HepG2 (cell line): ENCODE measurements around the gene RRBP1. TPM values are rescaled to one million over a fixed set of nuclear protein-coding genes. Genes with fewer than 3 reads are reported as not detected.

ENCODE experiments used
- ATAC-seq: fragments of 200-7000 bp; cut with Tn5 transposase; 3 replicates; pipeline ENCODE4 v1.9.1; 2020; ENCODE audit warnings: mild to moderate bottlenecking, moderate library complexity
- BruUV-seq: library from RNA; stranded (reverse); fragments of 400-500 nt; replicated peaks from 2 replicates; lab custom pipeline; 2021; lab: Mats Ljungman, UMichigan
- CTCF ChIA-PET: fragments of 300-600 bp; formaldehyde crosslinking; extraction: SDS; loops from one replicate; lab custom pipeline; 2021; ENCODE audit warnings: low total read pairs, inconsistent platforms, low intra/inter-chr PET ratio; lab: Yijun Ruan, JAX
- POLR2A ChIA-PET: fragments of 350-600 bp; sonication (Branson Sonifier 250); formaldehyde crosslinking; loops from one replicate; lab custom pipeline; 2020; ENCODE audit warnings: antibody characterized with exemption, inconsistent platforms; lab: Yijun Ruan, JAX
- DNase-seq: peaks from one replicate; pipeline ENCODE4 v3.0.0-alpha.2; 2015; ENCODE audit warnings: low spot score
- FAIRE-seq: peaks from 3 replicates; lab custom pipeline; 2011; peaks lifted over from hg19 to GRCh38; lab: Jason Lieb, UNC
- H2AFZ ChIP-seq: one replicate; pipeline ENCODE4 v1.6.1; 2011; ENCODE audit warnings: low read length, inconsistent platforms
- H3K27ac ChIP-seq: fragments of 300-600 bp; 3 replicates; pipeline ENCODE4 v1.8.0; 2011; ENCODE audit warnings: mixed run types, mild to moderate bottlenecking, mixed read lengths, low read length, inconsistent platforms; ENCODE audit not compliant: insufficient read depth; ENCODE audit errors: extremely low read length
- H3K27me3 ChIP-seq, 2 experiments: fragments of 200-600 bp in 1 of 2; 2 replicates in 1 of 2; 3 replicates in 1 of 2; pipeline versions ENCODE4 v1.6.0 to v1.8.0; 2011; ENCODE audit warnings: low read length in 2 of 2, mild to moderate bottlenecking in 2 of 2, moderate library complexity in 2 of 2, inconsistent platforms in 1 of 2; ENCODE audit not compliant: insufficient read depth in 2 of 2, control insufficient read depth in 1 of 2
- H3K36me3 ChIP-seq, 2 experiments: fragments of 200-600 bp in 1 of 2; replicated peaks in 1 of 2; 2 replicates in 1 of 2; 3 replicates in 1 of 2; pipeline versions ENCODE4 v1.5.1 to v1.8.0; 2011; ENCODE audit warnings: low read length in 2 of 2, inconsistent platforms in 1 of 2; ENCODE audit not compliant: insufficient read depth in 2 of 2, control insufficient read depth in 1 of 2
- H3K4me1 ChIP-seq: 2 replicates; pipeline ENCODE4 v1.5.1; 2012; ENCODE audit warnings: low read length, inconsistent platforms; ENCODE audit not compliant: insufficient read depth
- H3K4me2 ChIP-seq: 2 replicates; pipeline ENCODE4 v1.6.0; 2011; ENCODE audit warnings: low read depth, low read length, inconsistent platforms
- H3K4me3 ChIP-seq, 3 experiments: fragments of 200-600 bp in 1 of 3; sonication (generic), shearing (Covaris generic) in 1 of 3; replicated peaks in 1 of 3; 2 replicates each; pipeline ENCODE4 v1.5.1; 2011 to 2016; ENCODE audit warnings: low read length in 3 of 3, inconsistent platforms in 2 of 3, low read depth in 2 of 3, mild to moderate bottlenecking in 2 of 3, control low read depth in 1 of 3, mixed read lengths in 1 of 3; ENCODE audit not compliant: insufficient read depth in 1 of 3
- H3K79me2 ChIP-seq: one replicate; pipeline ENCODE4 v1.6.1; 2011; ENCODE audit warnings: low read length, inconsistent platforms; ENCODE audit not compliant: insufficient read depth
- H3K9ac ChIP-seq: 2 replicates; pipeline ENCODE4 v1.6.0; 2011; ENCODE audit warnings: mild to moderate bottlenecking, low read depth, low read length, inconsistent platforms; ENCODE audit not compliant: insufficient read depth
- H3K9me3 ChIP-seq: 2 replicates; pipeline ENCODE4 v1.5.1; 2012; ENCODE audit warnings: mild to moderate bottlenecking, low read length
- H4K20me1 ChIP-seq: 2 replicates; pipeline ENCODE4 v1.6.0; 2011; ENCODE audit warnings: inconsistent platforms, mild to moderate bottlenecking, low read length, moderate library complexity; ENCODE audit not compliant: insufficient read depth
- CCDC6 ChIP-seq: sonication (generic); formaldehyde crosslinking; IDR thresholded peaks from 2 replicates; pipeline ENCODE4 v1.8.1; 2022; ENCODE audit warnings: mild to moderate bottlenecking, missing genetic modification reagents, moderate library complexity
- FOSL2 ChIP-seq: sonication (generic); formaldehyde crosslinking; IDR thresholded peaks from 2 replicates; pipeline ENCODE4 v1.4.0; 2020; ENCODE audit warnings: missing genetic modification reagents
- JDP2 ChIP-seq: sonication (generic); formaldehyde crosslinking; IDR thresholded peaks from 2 replicates; pipeline ENCODE4 v1.8.1; 2022; ENCODE audit warnings: missing genetic modification reagents, borderline replicate concordance
- KLF15 ChIP-seq: sonication (generic); formaldehyde crosslinking; IDR thresholded peaks from 2 replicates; pipeline ENCODE4 v1.8.1; 2023; ENCODE audit warnings: borderline replicate concordance, mild to moderate bottlenecking, inconsistent platforms, missing genetic modification reagents, mixed read lengths
- KLF6 ChIP-seq: IDR thresholded peaks from 2 replicates; pipeline ENCODE4 v1.8.0; 2016; ENCODE audit warnings: missing biosample characterization, missing genetic modification reagents
- POLR2AphosphoS2 ChIP-seq: IDR thresholded peaks from 2 replicates; pipeline ENCODE4 v1.6.1; 2011; ENCODE audit warnings: low read depth, low read length, improper control_type of control experiment
- SP1 ChIP-seq, 2 experiments: fragments of 450-650 bp in 1 of 2; sonication (generic) in 1 of 2; formaldehyde crosslinking in 1 of 2; IDR thresholded peaks; 2 replicates each; pipeline versions ENCODE4 v1.4.0 to v1.6.1; 2016 to 2020; ENCODE audit warnings: missing genetic modification reagents in 1 of 2
- ZFP41 ChIP-seq: sonication (generic); formaldehyde crosslinking; IDR thresholded peaks from 2 replicates; pipeline ENCODE4 v1.4.0; 2020; ENCODE audit warnings: mild to moderate bottlenecking, missing genetic modification reagents, borderline replicate concordance
- ZNF484 ChIP-seq: sonication (generic); formaldehyde crosslinking; IDR thresholded peaks from 2 replicates; pipeline ENCODE4 v1.5.1; 2020; ENCODE audit warnings: mild to moderate bottlenecking, low read depth, missing genetic modification reagents, borderline replicate concordance
- ZNF776 ChIP-seq: sonication (generic); formaldehyde crosslinking; IDR thresholded peaks from 2 replicates; pipeline ENCODE4 v1.4.0; 2020; ENCODE audit warnings: mild to moderate bottlenecking, missing genetic modification reagents
- ZSCAN31 ChIP-seq: sonication (generic); formaldehyde crosslinking; IDR thresholded peaks from 2 replicates; pipeline ENCODE4 v1.5.0; 2020; ENCODE audit warnings: low read depth, mild to moderate bottlenecking, missing genetic modification reagents
- WGBS: methylation state at CpG from one replicate; pipeline ENCODE4 v1.1.6; 2017; ENCODE audit warnings: low lambda C conversion rate; 5-methylcytosine and 5-hydroxymethylcytosine counted together
- in situ Hi-C: cut with HindIII; loops from 2 replicates; pipeline ENCODE4 v1.10.0; 2017; ENCODE audit warnings: low pct_unique_long_range_greater_than_20kb; ENCODE audit not compliant: extremely low pct_ligation_motif_present
- intact Hi-C: fragments of 100-400 bp; cut with micrococcal nuclease; formaldehyde crosslinking; loops from one replicate; pipeline ENCODE4 v1.10.0; 2022; ENCODE audit not compliant: unreplicated experiment
- polyA plus RNA-seq, 8 experiments: library from polyadenylated mRNA; depleted of rRNA in 3 of 8; stranded (reverse) in 7 of 8; unstranded in 1 of 8; fragments of >200 nt; fragmentation: Illumina TruSeq in 4 of 8; extraction: Trizol in 4 of 8; gene quantifications; 2 replicates each; pipeline versions ENCODE4 v1.2.1 to v1.2.3, GENCODE V29; 2011 to 2016; ENCODE audit warnings: low read depth in 4 of 8, missing spikeins in 1 of 8, mixed read lengths in 1 of 8; ENCODE audit not compliant: insufficient read depth in 1 of 8
- total RNA-seq, 5 experiments: library from RNA; depleted of rRNA; stranded (reverse); fragments of >200 nt; fragmentation: Illumina TruSeq; extraction: Trizol; gene quantifications; 2 replicates each; pipeline ENCODE4 v1.2.3, GENCODE V29; 2016; ENCODE audit warnings: low read depth in 1 of 5
- TF ChIP-seq, protein P1 (sequence below), 2 experiments: sonication (generic) in 1 of 2; formaldehyde crosslinking in 1 of 2; IDR thresholded peaks; 2 replicates each; pipeline versions ENCODE4 v1.5.1 to v1.6.1; 2011 to 2020; ENCODE audit warnings: borderline replicate concordance in 1 of 2, low read depth in 1 of 2, low read length in 1 of 2, mild to moderate bottlenecking in 1 of 2, missing genetic modification reagents in 1 of 2, moderate library complexity in 1 of 2
- TF ChIP-seq, protein P2 (sequence below): IDR thresholded peaks from 2 replicates; pipeline ENCODE4 v1.4.0; 2020; ENCODE audit warnings: mild to moderate bottlenecking, missing genetic modification reagents
- TF ChIP-seq, protein P3 (sequence below): sonication (generic); formaldehyde crosslinking; IDR thresholded peaks from 2 replicates; pipeline ENCODE4 v1.9.0; 2022; ENCODE audit warnings: missing genetic modification reagents, mild to moderate bottlenecking, borderline replicate concordance

RRBP1 gene
- total and polyA plus RNA-seq, 2 of the 13 experiments (the other 11 are each of a cell fraction or from before 2014, with no cell fraction given), result 150 to 222 TPM

DNA sequence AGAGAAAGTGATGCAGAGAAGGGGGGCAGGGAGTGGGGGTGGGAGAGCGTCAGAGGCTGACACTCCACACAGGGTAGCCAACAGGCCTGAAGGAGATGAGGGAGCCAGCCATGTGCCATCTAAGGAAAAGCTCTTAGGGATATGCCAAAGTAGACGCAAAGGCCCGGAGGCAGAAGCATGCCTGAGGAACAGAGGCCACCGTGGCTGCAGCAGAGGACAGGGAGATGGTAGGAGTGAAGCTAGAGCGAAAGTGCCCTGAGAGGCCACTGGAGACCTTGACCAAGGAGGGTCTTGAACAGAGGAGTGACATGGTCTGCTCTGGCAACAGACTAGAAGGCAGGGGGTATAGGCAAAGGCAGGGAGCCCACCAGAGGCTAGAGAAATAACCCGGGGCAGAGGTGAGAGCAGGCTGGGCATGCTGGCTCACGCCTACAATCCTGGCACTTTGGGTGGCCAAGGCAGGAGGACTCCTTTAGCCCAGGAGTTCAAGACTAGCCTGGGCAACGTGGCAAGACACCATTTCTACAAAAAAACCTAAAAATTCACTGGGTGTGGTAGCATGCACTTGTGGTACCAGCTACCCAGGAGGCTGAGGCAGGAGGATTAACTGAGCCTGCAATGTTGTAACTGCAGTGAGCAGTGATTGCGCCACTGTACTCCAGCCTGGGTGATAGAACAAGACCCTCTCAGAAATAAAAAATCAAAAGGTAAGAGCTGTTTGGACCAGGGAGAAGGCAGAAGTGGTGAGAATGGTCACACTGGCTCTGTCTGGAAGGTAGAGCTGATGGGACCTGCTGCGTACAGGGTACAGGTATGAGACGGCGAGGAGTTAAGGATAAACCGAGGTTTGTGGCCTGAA lies 6.3 kb downstream of the RRBP1 start:
- no peak overlapping the region for H3K4me3 ChIP-seq
- H3K4me2 ChIP-seq, result no peak overlapping the region
- in situ Hi-C loops (no loop called here), intact Hi-C loops (no loop called here)
- H3K79me2 ChIP-seq, result peaks cover 100% of the 10 kb centered on the region
- FAIRE-seq (no peak), ATAC-seq (peak; percentile 2), DNase-seq (no peak)
- H3K27me3 ChIP-seq, result no peaks in the 10 kb centered on the region; a peak in 1 of 5 replicates
- ChIA-PET CTCF (no interaction called here), POLR2A (interaction anchor here (0.7 to 10.8 kb wide), 11 partner anchors 10 to 227 kb away, joined by 3 to 347 read pairs (median 3); no protein-coding TSS in a partner anchor)
- H3K27ac ChIP-seq, result no peak overlapping the region
- peaks cover 42 to 97% of the 10 kb centered on the region in 2 experiments for H3K36me3 ChIP-seq
- no peaks in the 10 kb centered on the region for H3K9me3 ChIP-seq
- 88% methylated on average over 13 of the region's 13 CpGs for WGBS
- peaks cover 99% of the 10 kb centered on the region for H4K20me1 ChIP-seq
- no TSS peak for BruUV-seq
- no peak overlapping the region for H2AFZ ChIP-seq
- peaks cover 88% of the 10 kb centered on the region for H3K4me1 ChIP-seq
- no peak overlapping the region for H3K9ac ChIP-seq
- TF ChIP-seq POLR2AphosphoS2, result 0 out of 2 replicates have a peak, but pooled peaks have one; percentile 10
- no peak for TF ChIP-seq JDP2 (CRISPR knock-in tag)
- TF ChIP-seq ZFP41, result no peak
- TF ChIP-seq ZNF484 (CRISPR knock-in tag), result no peak
- no peak for TF ChIP-seq KLF15 (CRISPR knock-in tag)
- TF ChIP-seq, protein P1, sequence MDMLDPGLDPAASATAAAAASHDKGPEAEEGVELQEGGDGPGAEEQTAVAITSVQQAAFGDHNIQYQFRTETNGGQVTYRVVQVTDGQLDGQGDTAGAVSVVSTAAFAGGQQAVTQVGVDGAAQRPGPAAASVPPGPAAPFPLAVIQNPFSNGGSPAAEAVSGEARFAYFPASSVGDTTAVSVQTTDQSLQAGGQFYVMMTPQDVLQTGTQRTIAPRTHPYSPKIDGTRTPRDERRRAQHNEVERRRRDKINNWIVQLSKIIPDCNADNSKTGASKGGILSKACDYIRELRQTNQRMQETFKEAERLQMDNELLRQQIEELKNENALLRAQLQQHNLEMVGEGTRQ (IDR thresholded peaks at IDR 0.05; ENCODE audit: low read depth, low read length), result no peak
- TF ChIP-seq, protein P1 (CRISPR knock-in tag; IDR thresholded peaks at IDR 0.05; ENCODE audit: borderline replicate concordance), result no peak
- TF ChIP-seq, protein P2, sequence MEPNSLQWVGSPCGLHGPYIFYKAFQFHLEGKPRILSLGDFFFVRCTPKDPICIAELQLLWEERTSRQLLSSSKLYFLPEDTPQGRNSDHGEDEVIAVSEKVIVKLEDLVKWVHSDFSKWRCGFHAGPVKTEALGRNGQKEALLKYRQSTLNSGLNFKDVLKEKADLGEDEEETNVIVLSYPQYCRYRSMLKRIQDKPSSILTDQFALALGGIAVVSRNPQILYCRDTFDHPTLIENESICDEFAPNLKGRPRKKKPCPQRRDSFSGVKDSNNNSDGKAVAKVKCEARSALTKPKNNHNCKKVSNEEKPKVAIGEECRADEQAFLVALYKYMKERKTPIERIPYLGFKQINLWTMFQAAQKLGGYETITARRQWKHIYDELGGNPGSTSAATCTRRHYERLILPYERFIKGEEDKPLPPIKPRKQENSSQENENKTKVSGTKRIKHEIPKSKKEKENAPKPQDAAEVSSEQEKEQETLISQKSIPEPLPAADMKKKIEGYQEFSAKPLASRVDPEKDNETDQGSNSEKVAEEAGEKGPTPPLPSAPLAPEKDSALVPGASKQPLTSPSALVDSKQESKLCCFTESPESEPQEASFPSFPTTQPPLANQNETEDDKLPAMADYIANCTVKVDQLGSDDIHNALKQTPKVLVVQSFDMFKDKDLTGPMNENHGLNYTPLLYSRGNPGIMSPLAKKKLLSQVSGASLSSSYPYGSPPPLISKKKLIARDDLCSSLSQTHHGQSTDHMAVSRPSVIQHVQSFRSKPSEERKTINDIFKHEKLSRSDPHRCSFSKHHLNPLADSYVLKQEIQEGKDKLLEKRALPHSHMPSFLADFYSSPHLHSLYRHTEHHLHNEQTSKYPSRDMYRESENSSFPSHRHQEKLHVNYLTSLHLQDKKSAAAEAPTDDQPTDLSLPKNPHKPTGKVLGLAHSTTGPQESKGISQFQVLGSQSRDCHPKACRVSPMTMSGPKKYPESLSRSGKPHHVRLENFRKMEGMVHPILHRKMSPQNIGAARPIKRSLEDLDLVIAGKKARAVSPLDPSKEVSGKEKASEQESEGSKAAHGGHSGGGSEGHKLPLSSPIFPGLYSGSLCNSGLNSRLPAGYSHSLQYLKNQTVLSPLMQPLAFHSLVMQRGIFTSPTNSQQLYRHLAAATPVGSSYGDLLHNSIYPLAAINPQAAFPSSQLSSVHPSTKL, result no peak
- TF ChIP-seq SP1 (IDR thresholded peaks at IDR 0.05), result no peak
- no peak for TF ChIP-seq SP1 (CRISPR knock-in tag; IDR thresholded peaks at IDR 0.05)
- no peak for TF ChIP-seq FOSL2 (CRISPR knock-in tag)
- TF ChIP-seq KLF6, result no peak
- TF ChIP-seq ZSCAN31, result no peak
- TF ChIP-seq ZNF776, result no peak
- TF ChIP-seq CCDC6 (CRISPR knock-in tag), result no peak
- TF ChIP-seq, protein P3, sequence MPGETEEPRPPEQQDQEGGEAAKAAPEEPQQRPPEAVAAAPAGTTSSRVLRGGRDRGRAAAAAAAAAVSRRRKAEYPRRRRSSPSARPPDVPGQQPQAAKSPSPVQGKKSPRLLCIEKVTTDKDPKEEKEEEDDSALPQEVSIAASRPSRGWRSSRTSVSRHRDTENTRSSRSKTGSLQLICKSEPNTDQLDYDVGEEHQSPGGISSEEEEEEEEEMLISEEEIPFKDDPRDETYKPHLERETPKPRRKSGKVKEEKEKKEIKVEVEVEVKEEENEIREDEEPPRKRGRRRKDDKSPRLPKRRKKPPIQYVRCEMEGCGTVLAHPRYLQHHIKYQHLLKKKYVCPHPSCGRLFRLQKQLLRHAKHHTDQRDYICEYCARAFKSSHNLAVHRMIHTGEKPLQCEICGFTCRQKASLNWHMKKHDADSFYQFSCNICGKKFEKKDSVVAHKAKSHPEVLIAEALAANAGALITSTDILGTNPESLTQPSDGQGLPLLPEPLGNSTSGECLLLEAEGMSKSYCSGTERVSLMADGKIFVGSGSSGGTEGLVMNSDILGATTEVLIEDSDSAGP (CRISPR knock-in tag), result peak; percentile 8; the same call in 1 of the 2 replicates
